SK-N-SH (cell line): ENCODE results near the gene TM9SF3. TPM values are rescaled to one million over a fixed set of nuclear protein-coding genes. Genes with fewer than 3 reads are reported as not detected.

Source experiments
- CTCF ChIA-PET: fragments of 300-600, 350-600 bp; formaldehyde crosslinking; extraction: SDS; loops from one replicate; lab custom pipeline; 2021; lab: Yijun Ruan, JAX
- POLR2A ChIA-PET: fragments of 350-600 bp; sonication (Branson Sonifier 250); formaldehyde crosslinking; extraction: SDS; loops from one replicate; lab custom pipeline; 2020; ENCODE audit warnings: antibody characterized with exemption, inconsistent platforms; lab: Yijun Ruan, JAX
- DNase-seq: peaks from one replicate; pipeline ENCODE4 v3.0.0; 2012
- H2AFZ ChIP-seq: fragments of 200-600 bp; sonication (generic); 2 replicates; pipeline ENCODE4 v1.8.1; 2016; ENCODE audit warnings: antibody characterized with exemption, mild to moderate bottlenecking, low read depth
- H3F3A ChIP-seq: fragments of 200-600 bp; sonication (generic); replicated peaks from 2 replicates; pipeline ENCODE3; 2016; ENCODE audit warnings: antibody characterized with exemption, mild to moderate bottlenecking; ENCODE audit not compliant: insufficient read depth
- H3K27ac ChIP-seq, 2 experiments: fragments of 200-500 bp in 1 of 2; fragments of 200-600 bp in 1 of 2; sonication (Bioruptor generic) in 1 of 2; sonication (generic), shearing (Covaris generic) in 1 of 2; 2 replicates each; pipeline versions ENCODE4 v1.5.1 to v1.6.1; 2014 to 2016; ENCODE audit warnings: low read depth in 2 of 2, inconsistent platforms in 1 of 2, low read length in 1 of 2, mild to moderate bottlenecking in 1 of 2, mixed read lengths in 1 of 2
- H3K27me3 ChIP-seq: fragments of 200-600 bp; sonication (generic), shearing (Covaris generic); 2 replicates; pipeline ENCODE4 v1.6.1; 2016; ENCODE audit warnings: mixed run types; ENCODE audit not compliant: insufficient read depth
- H3K36me3 ChIP-seq, 2 experiments: fragments of 200-500 bp in 1 of 2; fragments of 200-600 bp in 1 of 2; sonication (Bioruptor generic) in 1 of 2; sonication (generic) in 1 of 2; replicated peaks in 1 of 2; 2 replicates each; pipeline versions ENCODE3 to v1.5.1; 2014 to 2016; ENCODE audit warnings: low read length in 1 of 2, mild to moderate bottlenecking in 1 of 2; ENCODE audit not compliant: insufficient read depth in 2 of 2, control insufficient read depth in 1 of 2
- H3K4me1 ChIP-seq, 2 experiments: fragments of 200-500 bp in 1 of 2; fragments of 200-600 bp in 1 of 2; sonication (Bioruptor generic) in 1 of 2; sonication (generic), shearing (Covaris generic) in 1 of 2; 2 replicates each; pipeline versions ENCODE4 v1.5.1 to v1.6.1; 2014 to 2016; ENCODE audit warnings: low read depth in 1 of 2, low read length in 1 of 2, mixed run types in 1 of 2; ENCODE audit not compliant: insufficient read depth in 2 of 2, control insufficient read depth in 1 of 2
- H3K4me2 ChIP-seq: fragments of 200-600 bp; sonication (generic), shearing (Covaris generic); 2 replicates; pipeline ENCODE4 v1.6.1; 2017; ENCODE audit warnings: mixed run types
- H3K4me3 ChIP-seq, 2 experiments: fragments of 200-500 bp in 1 of 2; fragments of 200-600 bp in 1 of 2; sonication (Bioruptor generic) in 1 of 2; sonication (generic), shearing (Covaris generic) in 1 of 2; 2 replicates each; pipeline versions ENCODE4 v1.5.1 to v1.8.1; 2014 to 2016; ENCODE audit warnings: low read depth in 2 of 2, inconsistent platforms in 1 of 2, low read length in 1 of 2, mild to moderate bottlenecking in 1 of 2, mixed read lengths in 1 of 2, moderate library complexity in 1 of 2
- H3K79me2 ChIP-seq: fragments of 200-600 bp; sonication (generic); 2 replicates; pipeline ENCODE4 v1.8.1; 2017; ENCODE audit warnings: mild to moderate bottlenecking; ENCODE audit not compliant: insufficient read depth
- H3K9ac ChIP-seq: fragments of 200-600 bp; sonication (generic); 2 replicates; pipeline ENCODE4 v1.6.1; 2017; ENCODE audit warnings: mixed run types
- H3K9me2 ChIP-seq: fragments of 200-600 bp; sonication (generic); 2 replicates; pipeline ENCODE4 v1.6.1; 2017; ENCODE audit warnings: mixed run types
- H3K9me3 ChIP-seq: fragments of 200-600 bp; sonication (generic); 2 replicates; pipeline ENCODE4 v1.6.1; 2017; ENCODE audit warnings: mixed run types, mild to moderate bottlenecking, moderate library complexity
- H4K20me1 ChIP-seq: fragments of 200-600 bp; sonication (generic); 2 replicates; pipeline ENCODE4 v1.6.1; 2017; ENCODE audit warnings: mild to moderate bottlenecking, mixed run types; ENCODE audit not compliant: insufficient read depth
- CHD2 ChIP-seq: fragments of 150-350 bp; IDR thresholded peaks from 2 replicates; pipeline ENCODE4 v1.6.1; 2018; ENCODE audit warnings: low read length; ENCODE audit not compliant: partially characterized antibody
- ELF1 ChIP-seq: IDR thresholded peaks from 2 replicates; pipeline ENCODE4 v1.4.0; 2012
- FOSL2 ChIP-seq: IDR thresholded peaks from 2 replicates; pipeline ENCODE4 v1.4.0; 2012; ENCODE audit warnings: low read depth, mild to moderate bottlenecking, moderate library complexity, borderline replicate concordance
- FOXJ3 ChIP-seq: sonication (generic); formaldehyde crosslinking; IDR thresholded peaks from 2 replicates; pipeline ENCODE4 v1.5.1; 2020; ENCODE audit warnings: mild to moderate bottlenecking, missing genetic modification reagents
- FOXM1 ChIP-seq: IDR thresholded peaks from 2 replicates; pipeline ENCODE4 v1.4.0; 2012; ENCODE audit warnings: low read depth, mild to moderate bottlenecking
- GATA2 ChIP-seq: sonication (generic); formaldehyde crosslinking; IDR thresholded peaks from 2 replicates; pipeline ENCODE4 v1.5.0; 2020; ENCODE audit warnings: mild to moderate bottlenecking, missing genetic modification reagents
- JUND ChIP-seq: IDR thresholded peaks from 2 replicates; pipeline ENCODE4 v1.4.0; 2012
- MXI1 ChIP-seq: IDR thresholded peaks from 2 replicates; pipeline ENCODE4 v1.6.1; 2012; ENCODE audit warnings: mild to moderate bottlenecking, low read depth, low read length, improper control_type of control experiment
- NRF1 ChIP-seq: IDR thresholded peaks from 2 replicates; pipeline ENCODE4 v1.6.1; 2012; ENCODE audit warnings: low read depth, mild to moderate bottlenecking, low read length
- POLR2AphosphoS5 ChIP-seq: IDR thresholded peaks from 2 replicates; pipeline ENCODE4 v1.6.1; 2012; ENCODE audit warnings: low read depth, low read length
- RAD21 ChIP-seq: IDR thresholded peaks from 2 replicates; pipeline ENCODE4 v1.6.1; 2012; ENCODE audit warnings: mild to moderate bottlenecking, low read length
- RFX5 ChIP-seq: IDR thresholded peaks from 2 replicates; pipeline ENCODE4 v1.6.1; 2012; ENCODE audit warnings: mild to moderate bottlenecking, improper control_type of control experiment, low read length
- RXRA ChIP-seq: IDR thresholded peaks from 2 replicates; pipeline ENCODE4 v1.4.0; 2012; ENCODE audit warnings: low read depth, mild to moderate bottlenecking, borderline replicate concordance
- SMC3 ChIP-seq: IDR thresholded peaks from 2 replicates; pipeline ENCODE4 v1.6.1; 2012; ENCODE audit warnings: low read depth, low read length, improper control_type of control experiment
- TCF12 ChIP-seq: IDR thresholded peaks from 2 replicates; pipeline ENCODE4 v1.4.0; 2012
- YY1 ChIP-seq: IDR thresholded peaks from 2 replicates; pipeline ENCODE4 v1.4.0; 2012; ENCODE audit warnings: low read depth, mild to moderate bottlenecking
- WGBS: methylation state at CpG from one replicate; pipeline ENCODE4 v1.1.6; 2017; ENCODE audit warnings: low lambda C conversion rate; 5-methylcytosine and 5-hydroxymethylcytosine counted together
- polyA plus RNA-seq, 3 experiments: library from polyadenylated mRNA; depleted of rRNA; stranded (reverse); fragments of >200 nt; gene quantifications; 2 replicates each; pipeline ENCODE4 v1.2.3, GENCODE V29; 2012
- TF ChIP-seq, protein P1 (sequence below): fragments of 150-350 bp; IDR thresholded peaks from 2 replicates; pipeline ENCODE4 v1.6.1; 2016; ENCODE audit warnings: mild to moderate bottlenecking, low read depth, low read length
- TF ChIP-seq, protein P2 (sequence below): IDR thresholded peaks from 2 replicates; pipeline ENCODE4 v1.6.1; 2012; ENCODE audit warnings: mild to moderate bottlenecking, low read depth, low read length, moderate library complexity
- TF ChIP-seq, protein P3 (sequence below): IDR thresholded peaks from 2 replicates; pipeline ENCODE4 v1.4.0; 2012; ENCODE audit warnings: low read depth, borderline replicate concordance
- TF ChIP-seq, protein P4 (sequence below): fragments of 150-350 bp; IDR thresholded peaks from 2 replicates; pipeline ENCODE4 v1.6.1; 2017; ENCODE audit warnings: antibody characterized with exemption, low read length, low read depth, borderline replicate concordance

TM9SF3 gene
- polyA plus RNA-seq, 1 of the 3 experiments (the other 2 are of a cell fraction), result 24.9 TPM

DNA sequence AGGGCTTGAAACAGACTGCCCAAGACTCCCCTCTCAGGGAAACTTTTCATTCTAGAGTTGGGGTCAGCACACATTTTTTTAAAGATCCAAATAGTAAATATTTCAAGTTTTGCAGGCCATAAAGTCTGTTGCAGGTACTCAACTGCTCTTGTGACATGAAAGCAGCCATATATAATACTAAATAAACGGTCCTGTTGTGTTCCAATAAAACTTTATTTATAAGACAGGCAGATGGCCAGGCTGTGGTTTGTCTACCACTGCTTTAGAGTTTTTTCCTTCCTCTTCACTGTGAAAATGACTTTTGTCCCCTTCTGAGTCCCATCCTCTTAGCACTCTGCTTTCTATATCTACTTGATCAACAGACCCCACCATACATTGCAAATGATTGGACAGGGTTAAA, 40.5 kb upstream of the TM9SF3 start:
- 71% methylated on average over 1 of the region's 1 CpG for WGBS

More for the DNA sequence above, 40.5 kb upstream of the TM9SF3 start:
- Histone ChIP-seq H3K27me3 (no peaks in the 10 kb centered on the region), H3K4me2 (no peak overlapping the region), H3K79me2 (no peaks in the 10 kb centered on the region), H3K36me3 (no peaks in the 10 kb centered on the region), H2AFZ (no peak overlapping the region), H3K9me3 (no peaks in the 10 kb centered on the region), H3K4me1 (no peaks in the 10 kb centered on the region), H3K27ac (no peak overlapping the region), H4K20me1 (no peaks in the 10 kb centered on the region), H3K9ac (no peak overlapping the region), H3K9me2 (no peaks in the 10 kb centered on the region), H3F3A (no peaks in the 10 kb centered on the region), H3K4me3 (no peak overlapping the region)
- CTCF ChIA-PET, result no interaction called here
- TF ChIP-seq MXI1 (no peak), CHD2 (no peak), JUND (no peak), RFX5 (no peak), POLR2AphosphoS5 (no peak), RAD21 (no peak), FOXM1 (no peak), NRF1 (no peak), RXRA (no peak), GATA2 (no peak), ELF1 (no peak), YY1 (no peak), TCF12 (no peak), SMC3 (no peak), FOSL2 (no peak), FOXJ3 (CRISPR knock-in tag) (no peak)
- TF ChIP-seq, protein P1, sequence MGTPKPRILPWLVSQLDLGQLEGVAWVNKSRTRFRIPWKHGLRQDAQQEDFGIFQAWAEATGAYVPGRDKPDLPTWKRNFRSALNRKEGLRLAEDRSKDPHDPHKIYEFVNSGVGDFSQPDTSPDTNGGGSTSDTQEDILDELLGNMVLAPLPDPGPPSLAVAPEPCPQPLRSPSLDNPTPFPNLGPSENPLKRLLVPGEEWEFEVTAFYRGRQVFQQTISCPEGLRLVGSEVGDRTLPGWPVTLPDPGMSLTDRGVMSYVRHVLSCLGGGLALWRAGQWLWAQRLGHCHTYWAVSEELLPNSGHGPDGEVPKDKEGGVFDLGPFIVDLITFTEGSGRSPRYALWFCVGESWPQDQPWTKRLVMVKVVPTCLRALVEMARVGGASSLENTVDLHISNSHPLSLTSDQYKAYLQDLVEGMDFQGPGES, result no peak
- TF ChIP-seq, protein P2, sequence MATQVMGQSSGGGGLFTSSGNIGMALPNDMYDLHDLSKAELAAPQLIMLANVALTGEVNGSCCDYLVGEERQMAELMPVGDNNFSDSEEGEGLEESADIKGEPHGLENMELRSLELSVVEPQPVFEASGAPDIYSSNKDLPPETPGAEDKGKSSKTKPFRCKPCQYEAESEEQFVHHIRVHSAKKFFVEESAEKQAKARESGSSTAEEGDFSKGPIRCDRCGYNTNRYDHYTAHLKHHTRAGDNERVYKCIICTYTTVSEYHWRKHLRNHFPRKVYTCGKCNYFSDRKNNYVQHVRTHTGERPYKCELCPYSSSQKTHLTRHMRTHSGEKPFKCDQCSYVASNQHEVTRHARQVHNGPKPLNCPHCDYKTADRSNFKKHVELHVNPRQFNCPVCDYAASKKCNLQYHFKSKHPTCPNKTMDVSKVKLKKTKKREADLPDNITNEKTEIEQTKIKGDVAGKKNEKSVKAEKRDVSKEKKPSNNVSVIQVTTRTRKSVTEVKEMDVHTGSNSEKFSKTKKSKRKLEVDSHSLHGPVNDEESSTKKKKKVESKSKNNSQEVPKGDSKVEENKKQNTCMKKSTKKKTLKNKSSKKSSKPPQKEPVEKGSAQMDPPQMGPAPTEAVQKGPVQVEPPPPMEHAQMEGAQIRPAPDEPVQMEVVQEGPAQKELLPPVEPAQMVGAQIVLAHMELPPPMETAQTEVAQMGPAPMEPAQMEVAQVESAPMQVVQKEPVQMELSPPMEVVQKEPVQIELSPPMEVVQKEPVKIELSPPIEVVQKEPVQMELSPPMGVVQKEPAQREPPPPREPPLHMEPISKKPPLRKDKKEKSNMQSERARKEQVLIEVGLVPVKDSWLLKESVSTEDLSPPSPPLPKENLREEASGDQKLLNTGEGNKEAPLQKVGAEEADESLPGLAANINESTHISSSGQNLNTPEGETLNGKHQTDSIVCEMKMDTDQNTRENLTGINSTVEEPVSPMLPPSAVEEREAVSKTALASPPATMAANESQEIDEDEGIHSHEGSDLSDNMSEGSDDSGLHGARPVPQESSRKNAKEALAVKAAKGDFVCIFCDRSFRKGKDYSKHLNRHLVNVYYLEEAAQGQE, result no peak
- TF ChIP-seq, protein P3, sequence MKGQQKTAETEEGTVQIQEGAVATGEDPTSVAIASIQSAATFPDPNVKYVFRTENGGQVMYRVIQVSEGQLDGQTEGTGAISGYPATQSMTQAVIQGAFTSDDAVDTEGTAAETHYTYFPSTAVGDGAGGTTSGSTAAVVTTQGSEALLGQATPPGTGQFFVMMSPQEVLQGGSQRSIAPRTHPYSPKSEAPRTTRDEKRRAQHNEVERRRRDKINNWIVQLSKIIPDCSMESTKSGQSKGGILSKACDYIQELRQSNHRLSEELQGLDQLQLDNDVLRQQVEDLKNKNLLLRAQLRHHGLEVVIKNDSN, result no peak
- TF ChIP-seq, protein P4, sequence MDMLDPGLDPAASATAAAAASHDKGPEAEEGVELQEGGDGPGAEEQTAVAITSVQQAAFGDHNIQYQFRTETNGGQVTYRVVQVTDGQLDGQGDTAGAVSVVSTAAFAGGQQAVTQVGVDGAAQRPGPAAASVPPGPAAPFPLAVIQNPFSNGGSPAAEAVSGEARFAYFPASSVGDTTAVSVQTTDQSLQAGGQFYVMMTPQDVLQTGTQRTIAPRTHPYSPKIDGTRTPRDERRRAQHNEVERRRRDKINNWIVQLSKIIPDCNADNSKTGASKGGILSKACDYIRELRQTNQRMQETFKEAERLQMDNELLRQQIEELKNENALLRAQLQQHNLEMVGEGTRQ, result no peak
- POLR2A ChIA-PET, result no interaction called here
- no peak for DNase-seq
